Measurements from ENCODE around the gene ALOX15.
"Not testable (repeated sequence)": the region's sequence is repeated elsewhere in the genome, so short reads cannot be mapped to it uniquely, and the experiment has no call there.

The ALOX15 gene

DNA sequence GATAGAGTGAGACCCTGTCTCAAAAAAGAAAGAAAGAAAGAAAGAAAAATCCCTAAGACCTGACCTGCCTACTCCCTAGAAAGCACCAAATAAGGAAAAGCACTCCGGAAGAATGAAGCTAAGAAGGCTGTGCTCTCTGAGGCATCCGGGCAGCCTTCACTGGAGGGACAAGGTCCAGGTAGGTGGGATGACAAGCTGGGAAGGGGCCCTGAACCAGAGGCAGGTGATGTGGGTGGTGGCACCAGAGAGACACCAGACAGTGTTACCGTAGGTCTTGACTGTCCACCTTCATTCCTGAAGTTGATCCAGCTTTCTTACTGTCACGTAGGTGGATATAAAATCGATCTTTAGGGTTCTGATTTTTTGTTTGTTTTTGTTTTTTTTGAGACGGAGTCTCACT lies 30.8 kb downstream of the ALOX15 start:
- DNase-seq: no peak

DNA sequence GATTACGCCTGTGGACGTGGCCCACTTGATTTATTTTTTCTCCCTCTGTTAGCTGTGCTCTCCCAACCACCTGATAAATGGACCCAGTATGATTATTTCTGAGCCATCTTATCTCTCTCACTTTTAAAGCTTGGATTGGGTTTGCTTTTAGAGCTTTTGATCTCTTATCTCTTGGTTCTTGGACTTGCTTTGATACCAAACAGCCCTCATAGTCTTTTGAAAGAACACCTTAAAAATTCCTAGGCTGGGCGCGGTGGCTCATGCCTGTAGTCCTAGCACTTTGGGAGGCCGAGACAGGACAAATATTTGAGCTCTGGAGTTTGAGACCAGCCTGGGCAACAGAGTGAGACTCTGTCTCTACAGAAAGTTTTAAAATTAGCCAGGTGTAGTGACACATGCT lies 31.3 kb downstream of the ALOX15 start:
- no peak for DNase-seq

DNA sequence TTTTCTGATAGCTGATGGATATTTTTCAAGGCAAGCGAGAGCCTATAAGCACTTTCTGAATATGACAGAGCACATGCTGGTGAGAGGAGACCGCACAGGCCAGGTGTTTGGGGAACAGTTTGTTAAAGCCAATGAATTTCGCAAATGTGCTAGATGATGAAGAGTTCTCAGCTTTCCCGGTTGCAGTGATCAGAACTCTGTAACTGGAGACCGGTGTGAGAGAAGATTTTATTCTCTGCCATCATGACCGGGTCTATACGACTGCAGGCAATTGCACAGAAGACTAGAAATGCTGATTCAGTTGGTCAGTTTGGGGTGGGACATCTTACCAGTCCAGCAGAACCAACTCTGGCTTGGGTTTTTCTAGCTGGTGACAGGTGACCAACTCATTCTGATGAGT lies 31.7 kb downstream of the ALOX15 start:
- no peak for DNase-seq

DNA sequence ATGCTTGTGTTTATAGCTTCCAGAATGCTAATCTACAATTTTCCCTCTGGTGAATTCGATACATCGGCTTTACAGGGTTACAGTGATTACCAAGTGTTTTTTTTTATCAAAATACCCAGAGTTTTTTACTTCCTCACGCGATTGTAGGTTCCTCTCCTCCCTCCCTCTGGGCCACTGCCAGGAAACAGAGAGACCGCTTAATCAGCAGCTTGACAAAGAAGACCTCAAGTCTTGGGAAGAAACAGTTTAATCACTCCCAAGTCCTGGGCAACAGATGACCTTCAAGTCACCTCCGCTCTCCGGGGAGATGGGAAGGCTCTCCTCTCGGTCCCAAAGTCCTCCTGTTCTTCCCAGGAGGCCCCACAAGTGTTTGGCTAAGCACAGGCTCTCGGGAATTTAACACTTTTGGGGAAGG lies 33.7 kb downstream of the ALOX15 start:
- no peak for DNase-seq

DNA sequence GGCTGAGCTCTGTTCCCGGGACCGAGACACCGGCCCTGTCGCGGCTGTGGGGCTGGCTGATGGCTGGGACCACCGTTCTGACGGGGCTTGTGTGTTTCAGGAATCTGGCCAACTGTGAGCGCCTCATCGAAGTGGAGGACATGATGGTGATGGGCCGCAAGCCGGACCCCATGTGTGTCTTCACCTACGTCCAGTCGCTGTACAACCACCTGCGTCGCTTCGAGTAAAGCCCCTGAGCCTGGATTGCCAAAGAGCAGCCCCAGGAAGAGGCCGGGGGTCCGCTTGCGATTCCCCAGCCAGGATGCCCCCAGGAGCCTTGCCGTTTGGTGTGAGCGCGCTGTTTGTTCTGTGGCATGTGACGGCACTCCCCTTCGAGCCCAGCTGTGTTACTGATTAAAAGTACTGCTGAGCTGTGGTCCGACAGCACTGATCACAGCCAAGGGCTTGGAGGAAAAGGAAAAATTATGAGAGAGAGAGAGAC lies 34.2 kb downstream of the ALOX15 start:
- DNase-seq: no peak

DNA sequence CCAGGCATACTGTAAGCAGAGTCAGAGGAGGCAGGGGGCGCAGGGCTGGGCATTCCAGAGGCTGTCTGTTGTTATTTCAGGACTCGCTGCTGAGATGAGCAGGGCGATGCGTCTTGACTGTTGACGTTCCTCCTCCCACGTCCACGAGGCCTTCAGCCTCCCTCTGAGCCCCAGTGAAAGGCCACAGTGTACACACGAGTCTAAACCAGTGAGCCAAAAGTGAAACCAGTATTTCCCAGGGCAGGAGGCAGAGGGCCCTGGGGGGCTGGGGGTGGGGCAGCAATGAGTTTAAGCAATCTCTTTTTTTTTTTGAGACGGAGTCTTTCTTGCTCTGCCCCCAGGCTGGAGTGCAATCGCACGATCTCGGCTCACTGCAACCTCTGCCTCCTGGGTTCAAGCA lies 35.7 kb downstream of the ALOX15 start:
- DNase-seq: no peak

DNA sequence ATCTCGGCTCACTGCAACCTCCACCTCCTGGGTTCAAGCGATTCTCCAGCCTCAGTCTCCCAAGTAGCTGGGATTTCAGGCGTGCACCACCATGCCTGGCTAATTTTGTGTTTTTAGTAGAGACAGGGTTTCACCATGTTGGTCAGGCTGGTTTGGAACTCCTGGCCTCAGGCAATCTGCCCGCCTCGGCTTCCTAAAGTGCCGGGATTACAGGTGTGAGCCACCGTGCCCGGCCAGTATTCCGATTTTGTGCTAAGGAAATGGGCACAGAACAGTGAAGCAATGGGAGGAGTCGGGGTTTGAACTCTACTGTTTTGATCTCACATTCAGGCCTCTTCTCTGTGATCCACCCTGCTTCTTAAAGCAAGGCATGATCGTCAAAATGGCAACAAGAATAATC lies 36.7 kb downstream of the ALOX15 start:
- DNase-seq: not testable (repeated sequence)

DNA sequence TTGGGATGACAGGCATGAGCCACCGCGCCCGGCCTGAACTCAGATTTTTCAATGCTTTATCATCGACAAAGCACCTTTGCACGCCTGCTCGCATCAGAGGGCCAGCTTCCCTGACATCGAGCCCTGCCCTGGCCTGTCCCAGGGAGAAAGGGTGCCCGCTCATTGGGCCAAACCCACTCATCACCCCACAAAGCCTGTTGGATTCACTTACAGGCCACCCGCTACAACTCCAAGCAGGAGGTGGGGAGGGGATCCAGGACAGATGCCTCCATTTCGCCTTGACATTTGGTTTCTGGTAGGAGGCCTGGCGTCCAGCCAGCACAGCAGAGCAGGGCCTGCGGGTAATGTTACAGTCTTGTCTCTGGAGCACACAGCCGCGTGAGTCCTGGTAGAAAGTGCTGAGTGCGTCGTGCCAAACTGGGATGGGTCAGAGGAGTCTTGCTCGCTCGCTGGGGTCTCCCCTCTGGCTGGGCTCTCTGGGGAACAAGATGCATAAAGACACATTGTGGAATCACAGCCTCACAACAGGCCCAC lies 37.3 kb downstream of the ALOX15 start:
- DNase-seq: no peak

DNA sequence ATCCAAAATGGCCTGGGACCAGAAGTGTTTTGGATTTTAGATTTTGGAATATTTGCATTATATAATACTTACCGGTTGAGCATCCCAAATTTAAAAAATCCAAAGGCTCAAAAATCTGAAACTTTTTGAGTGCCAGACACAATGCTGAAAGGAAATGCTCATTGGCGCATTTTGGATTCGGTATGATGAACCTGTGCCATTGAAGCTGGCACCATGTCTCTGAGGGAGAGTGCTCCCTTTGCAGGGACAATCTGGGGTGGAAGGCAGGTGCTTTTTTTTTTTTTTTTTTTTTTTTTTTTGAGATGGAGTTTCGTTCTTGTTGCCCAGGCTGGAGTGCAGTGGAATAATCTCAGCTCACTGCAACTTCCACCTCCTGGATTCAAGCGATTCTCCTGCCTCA lies 39.4 kb downstream of the ALOX15 start:
- DNase-seq: no peak

DNA sequence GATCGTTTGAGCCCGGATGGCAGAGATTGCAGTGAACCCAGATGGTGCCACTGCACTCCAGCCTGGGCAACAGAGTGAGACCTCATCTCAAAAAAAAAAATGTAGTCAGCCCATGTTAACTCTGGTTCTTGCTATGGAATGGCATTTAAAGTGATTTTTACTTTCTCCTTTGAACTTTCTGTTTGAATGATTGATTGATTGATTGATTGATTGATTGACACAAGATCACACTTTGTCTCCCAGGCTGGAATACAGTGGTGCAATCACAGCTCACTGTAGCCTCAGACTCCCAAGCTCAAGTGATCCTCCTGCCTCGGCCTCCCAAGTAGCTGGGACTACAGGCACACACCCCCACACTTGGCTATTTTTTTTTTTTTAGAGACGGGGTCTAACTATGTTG lies 40.2 kb downstream of the ALOX15 start:
- no peak for DNase-seq

DNA sequence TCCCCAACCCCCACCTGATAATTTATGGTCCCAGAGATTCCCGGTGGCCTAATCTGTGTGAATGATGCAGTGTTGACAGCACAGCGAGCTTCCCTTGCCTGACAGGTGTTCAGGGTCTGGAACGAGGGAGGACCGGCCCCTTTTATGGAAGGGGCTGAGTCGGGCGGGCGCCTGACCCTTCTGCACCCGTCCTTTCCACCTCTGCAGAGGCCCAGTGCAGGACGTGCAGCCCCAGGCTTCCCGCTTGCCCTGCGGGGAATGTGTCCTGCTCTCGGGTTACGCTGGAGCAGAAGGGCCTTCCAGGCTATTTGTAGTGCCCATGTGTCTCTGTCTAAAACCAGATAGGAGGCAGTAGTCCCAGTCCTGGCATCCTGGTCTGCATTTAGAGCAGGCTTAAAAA lies 40.9 kb downstream of the ALOX15 start:
- no peak for DNase-seq

DNA sequence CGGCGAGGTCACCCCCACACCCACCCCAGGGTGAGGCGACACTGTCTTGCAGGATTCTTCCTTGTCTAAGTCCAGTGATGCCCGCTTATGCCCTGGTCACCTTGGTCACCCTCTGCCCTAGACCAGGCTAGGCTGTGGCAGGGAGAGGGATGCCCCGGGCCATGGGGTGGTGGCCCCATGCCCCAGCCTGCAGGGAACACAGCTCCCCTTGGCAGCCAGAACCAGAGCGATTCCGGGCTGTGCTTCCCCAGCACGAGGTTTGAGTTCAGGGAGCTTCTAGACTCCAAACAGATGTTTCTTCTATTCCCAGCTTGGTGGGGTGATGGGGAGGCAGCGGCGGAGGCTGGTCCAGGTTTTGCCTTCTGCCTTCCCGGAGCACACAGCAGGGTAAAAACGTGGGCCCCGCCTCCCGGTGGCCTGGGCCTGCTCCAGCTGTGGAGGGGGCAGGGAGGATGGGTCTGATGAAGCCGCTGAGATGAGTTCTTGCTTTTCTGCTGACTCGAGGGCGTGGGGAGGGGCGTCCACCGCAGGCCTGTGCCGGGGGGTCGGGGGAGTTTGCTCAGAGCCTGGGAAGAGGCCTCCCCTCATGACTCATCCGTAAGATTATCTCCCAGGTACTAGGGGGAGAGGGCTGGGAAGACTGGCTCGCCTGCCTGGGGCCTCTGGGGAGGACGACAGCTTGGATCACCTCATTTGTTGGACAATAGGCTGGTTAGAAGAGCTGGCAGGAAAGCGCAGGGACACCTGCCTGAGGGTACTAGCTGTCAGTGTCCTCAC lies 41.8 kb downstream of the ALOX15 start:
- no peak for DNase-seq

DNA sequence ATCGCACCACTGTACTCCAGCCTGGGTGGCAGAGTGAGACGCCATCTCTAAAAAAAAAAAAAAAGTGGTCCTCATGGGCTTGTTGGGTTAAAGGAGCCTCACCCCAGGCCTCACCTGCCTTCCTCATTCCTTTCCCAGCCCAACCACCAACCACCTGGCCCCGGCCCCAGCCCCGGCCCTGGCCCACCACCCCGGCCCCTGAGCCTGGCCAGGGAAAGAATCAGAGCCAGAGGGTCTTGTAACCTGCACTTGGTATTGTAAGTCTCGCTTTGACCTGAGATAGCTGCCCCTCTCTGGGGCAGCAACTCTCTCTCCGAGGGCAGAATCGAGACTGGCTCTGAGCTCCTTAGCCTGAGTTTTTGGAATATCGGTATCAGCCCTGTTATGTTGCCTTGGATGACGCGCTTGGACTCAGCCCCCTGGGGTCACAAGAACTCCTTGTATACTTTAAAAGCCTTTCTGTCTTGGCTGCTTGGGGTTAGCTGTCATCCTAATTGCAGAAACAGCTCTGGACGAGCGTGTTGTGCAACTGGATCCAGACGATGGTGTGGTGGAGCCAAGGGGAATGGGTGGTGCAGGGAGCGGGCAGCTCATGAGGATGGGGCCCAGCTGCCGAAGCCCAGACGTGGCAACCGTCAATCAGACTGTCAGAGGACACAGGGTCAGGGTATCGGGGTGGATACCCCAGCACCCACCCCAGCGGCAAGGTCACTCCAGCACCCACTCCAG lies 42.5 kb downstream of the ALOX15 start:
- no peak for DNase-seq

DNA sequence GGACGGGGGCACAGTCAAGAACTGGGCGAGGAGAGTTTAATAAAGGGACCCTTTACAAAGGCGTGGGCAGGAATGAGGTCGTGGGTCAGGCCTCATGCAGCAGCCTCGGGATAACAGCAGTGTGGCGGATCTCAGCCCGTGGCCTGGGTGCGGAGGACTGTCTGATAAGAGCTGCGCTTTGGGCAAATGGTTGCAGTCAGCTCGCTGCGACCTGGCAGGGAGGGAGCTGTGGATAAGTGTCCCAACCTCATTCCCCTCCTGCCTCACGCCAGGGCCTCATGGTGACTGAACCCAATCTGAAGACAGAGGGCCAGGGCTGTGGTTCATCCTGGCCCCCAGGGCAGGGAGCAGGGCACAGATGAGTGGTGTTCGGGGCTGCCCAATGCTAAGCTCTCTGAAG lies 43.5 kb downstream of the ALOX15 start:
- DNase-seq: no peak

DNA sequence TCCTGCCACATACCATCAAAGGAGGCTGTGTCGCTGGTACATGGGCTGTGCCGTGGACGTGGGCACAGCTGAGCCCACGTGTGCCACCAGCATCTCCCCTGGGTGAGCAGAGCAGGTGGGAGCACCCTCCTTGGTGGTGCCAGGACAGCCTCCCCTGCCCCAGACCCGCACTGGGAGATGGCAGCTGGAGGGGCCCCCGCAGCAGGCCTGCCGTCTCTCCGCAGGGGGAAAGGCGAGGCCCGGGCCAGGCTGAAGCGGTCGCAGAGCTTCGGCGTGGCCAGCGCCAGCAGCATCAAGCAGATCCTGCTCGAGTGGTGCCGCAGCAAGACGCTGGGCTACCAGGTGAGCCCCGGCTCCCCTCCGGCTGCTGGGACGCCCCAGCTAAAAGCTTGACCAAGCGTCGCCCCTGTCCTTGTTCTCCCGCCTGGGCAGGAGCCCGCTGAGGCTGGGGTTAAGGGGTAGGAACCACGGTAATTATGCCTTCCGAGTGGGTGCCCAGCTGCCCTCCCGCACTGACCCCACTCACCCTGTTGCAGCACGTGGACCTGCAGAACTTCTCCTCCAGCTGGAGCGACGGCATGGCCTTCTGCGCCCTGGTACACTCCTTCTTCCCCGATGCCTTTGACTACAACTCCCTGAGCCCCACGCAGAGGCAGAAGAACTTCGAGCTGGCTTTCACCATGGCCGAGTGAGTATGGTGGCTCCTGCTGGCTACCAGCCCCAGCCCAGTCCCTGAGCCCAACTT lies 44.7 kb downstream of the ALOX15 start:
- no peak for DNase-seq

DNA sequence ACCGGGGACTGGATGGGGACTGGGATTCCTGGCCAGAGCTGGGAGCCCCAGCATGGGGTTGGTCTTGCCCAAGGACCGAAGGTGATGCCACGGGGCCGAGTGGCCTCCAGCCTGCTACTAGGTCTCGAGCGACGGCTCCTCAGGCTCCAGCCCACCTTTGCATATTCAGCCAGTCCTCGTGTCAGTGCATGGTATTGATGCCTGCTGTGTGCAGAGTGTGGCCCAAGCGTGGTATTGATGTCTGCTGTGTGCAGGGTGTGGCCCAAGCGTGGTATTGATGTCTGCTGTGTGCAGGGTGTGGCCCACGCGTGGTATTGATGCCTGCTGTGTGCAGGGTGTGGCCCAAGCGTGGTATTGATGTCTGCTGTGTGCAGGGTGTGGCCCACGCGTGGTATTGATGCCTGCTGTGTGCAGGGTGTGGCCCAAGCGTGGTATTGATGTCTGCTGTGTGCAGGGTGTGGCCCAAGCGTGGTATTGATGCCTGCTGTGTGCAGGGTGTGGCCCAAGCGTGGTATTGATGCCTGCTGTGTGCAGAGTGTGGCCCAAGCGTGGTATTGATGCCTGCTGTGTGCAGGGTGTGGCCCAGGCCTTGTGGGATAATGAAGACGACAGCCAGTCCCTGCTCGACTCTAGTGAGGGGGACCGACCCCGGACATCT lies 45.7 kb downstream of the ALOX15 start:
- not testable (repeated sequence) for DNase-seq

DNA sequence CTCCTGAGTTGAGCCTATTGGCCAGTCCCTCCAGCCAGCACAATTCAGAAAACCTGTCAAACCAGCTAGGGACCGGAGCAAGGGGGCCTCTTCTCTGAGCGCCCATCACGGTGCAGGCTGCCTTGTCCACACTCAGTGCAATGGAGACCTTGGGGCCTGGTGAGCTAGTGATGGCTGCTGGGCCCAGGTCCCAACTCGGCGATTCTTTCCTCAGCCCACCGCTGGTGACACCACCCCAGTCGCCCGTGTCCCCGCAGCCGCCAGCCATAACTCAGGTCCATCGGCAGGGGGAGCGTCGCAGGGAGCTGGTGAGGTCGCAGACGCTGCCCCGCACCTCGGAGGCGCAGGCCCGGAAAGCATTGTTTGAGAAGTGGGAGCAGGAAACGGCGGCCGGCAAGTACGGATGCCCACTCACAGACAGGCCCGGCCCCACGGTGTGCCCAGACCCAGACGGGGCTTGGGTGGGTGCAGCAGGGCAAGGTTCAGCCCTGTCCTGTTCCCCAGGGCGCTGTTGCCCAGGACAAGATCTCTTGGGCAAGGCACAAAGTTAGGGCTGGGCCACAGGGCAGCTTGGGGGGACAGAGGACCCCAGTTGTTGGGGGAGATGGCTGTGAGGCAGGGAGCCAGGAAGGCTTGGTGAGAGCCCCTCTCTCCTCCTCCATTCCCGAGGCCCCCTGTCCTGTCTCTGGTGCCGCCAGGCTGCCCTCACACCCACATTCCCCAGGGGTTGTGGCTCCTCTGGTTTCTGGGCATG lies 46.4 kb downstream of the ALOX15 start:
- peak; percentile 15 for DNase-seq

DNA sequence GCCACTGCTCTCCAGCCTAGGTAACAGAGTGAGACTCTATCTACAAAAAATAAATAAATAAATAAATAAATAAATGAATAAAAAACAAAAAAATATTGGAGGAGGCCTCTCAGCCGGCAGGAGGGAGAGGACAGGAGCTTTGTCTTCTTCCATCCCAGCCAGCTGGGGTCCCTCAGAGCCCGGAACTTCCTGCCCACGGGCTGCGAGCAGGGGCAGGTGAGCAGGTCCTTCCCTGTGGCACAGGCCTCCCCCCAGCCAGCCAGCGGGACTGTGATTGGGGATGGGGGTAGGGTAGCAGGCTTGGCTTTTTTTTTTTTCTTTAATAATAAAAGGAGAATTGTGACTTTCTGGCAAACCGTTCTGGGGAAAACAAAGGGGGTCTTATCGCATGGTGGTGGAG lies 47.1 kb downstream of the ALOX15 start:
- DNase-seq: no peak

DNA sequence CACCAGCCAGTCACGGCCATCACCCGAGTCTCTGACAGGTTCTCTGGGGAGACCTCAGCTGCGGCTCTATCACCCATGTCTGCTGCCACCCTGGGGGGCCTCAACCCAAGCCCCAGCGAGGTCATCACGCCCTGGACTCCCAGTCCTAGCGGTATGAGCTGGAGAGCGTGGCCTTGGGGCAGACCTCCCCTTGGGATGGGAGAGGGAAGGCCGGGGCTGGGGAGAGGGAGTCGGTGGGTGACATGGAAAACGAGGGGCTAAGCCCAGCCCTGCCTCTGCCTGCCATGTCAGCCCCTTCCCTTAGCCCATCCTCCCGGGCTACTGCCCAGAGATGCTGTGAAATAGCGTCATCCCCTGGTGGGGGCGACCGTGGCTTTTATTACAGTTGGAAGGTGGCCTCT lies 48.5 kb downstream of the ALOX15 start:
- no peak for DNase-seq

DNA sequence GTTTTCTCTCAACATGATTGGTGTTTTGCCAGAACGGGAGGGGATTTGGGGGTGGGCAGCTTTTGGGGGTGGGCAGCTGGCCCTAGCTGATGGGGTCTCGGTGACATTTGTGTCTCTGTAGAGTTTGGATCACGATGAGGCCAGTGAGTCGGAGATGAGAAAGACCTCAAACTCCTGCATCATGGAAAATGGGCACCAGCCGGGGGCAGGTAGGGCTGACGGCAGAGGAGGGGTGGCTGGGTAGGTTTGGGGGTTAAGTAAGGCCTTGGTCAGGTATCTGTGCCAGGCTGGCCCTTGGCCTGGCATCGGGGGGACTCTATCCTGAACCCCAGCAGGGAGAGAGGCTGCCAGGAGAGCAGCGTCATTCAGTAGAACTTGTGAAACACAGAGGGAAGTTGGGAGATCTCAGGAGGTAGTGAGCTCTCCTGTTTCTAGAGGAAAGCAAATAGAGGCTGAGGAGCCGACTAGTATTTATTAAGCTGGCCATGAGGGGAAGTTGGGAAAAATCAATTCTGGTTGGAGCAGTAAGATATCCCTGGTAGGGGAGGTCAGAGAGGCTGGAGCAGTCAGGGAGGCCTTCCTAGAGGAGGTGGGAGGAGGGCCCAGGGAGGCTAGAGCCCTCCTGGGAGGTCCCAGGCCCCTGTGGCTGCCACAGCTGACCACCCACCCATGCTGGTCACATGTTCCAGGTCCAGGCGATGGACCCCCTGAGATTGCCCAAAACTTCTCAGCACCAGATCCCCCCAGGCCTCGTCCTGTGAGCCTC lies 49.1 kb downstream of the ALOX15 start:
- no peak for DNase-seq

DNA sequence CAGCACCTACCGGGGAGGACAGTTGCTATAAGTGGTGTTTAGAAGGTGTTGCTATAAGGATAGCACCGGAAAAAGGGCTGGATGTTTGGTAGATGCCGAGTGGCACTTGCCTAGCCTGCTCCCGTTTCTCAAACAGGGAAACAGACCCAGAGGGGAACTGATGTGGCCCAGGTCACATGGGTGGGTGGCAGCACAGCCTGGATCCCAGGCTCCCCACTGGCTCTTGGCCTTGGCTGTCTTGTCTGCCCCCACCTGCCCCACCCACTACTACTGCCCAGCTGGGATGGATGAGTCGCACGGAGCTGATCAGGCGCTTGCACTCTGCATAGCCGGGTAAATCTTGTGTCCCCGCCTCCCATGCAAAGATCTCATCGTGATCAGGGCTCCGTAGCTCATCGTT lies 49.9 kb downstream of the ALOX15 start:
- no peak for DNase-seq
